H1 (cell line): Measurements from ENCODE around the gene WDR3. TPM values are rescaled to one million over a fixed set of nuclear protein-coding genes. Genes with fewer than 3 reads are reported as not detected.

Experiments used
- RBBP5 ChIP-seq: IDR thresholded peaks from 2 replicates; pipeline ENCODE4 v1.7.1; 2012; ENCODE audit warnings: low read depth, mild to moderate bottlenecking, inconsistent platforms, low read length, moderate library complexity, borderline replicate concordance
- YY1 ChIP-seq: IDR thresholded peaks from 2 replicates; pipeline ENCODE4 v1.6.1; 2011; ENCODE audit warnings: low read depth, mild to moderate bottlenecking, low read length
- polyA plus RNA-seq, 7 experiments: library from polyadenylated mRNA; depleted of rRNA in 3 of 7; stranded (reverse) in 5 of 7; unstranded in 2 of 7; fragments of >200 nt in 5 of 7; fragments of 200-250 nt in 2 of 7; gene quantifications; 1 replicate in 5 of 7; 2 replicates in 1 of 7; 4 replicates in 1 of 7; pipeline versions ENCODE4 v1.2.1 to v1.2.3, GENCODE V29; 2011 to 2013; ENCODE audit warnings: missing spikeins in 2 of 7, mixed read lengths in 2 of 7
- total RNA-seq: library from RNA; stranded (reverse); fragmentation: NEBNext Ultra II Directional; extraction: Animal tissue kit (Norgen Biotek cat#: 25700); gene quantifications from 2 replicates; pipeline ENCODE4 v1.2.1, GENCODE V29; 2021
- TF ChIP-seq, protein P1 (sequence below): fragments of 300-600 bp; sonication (generic); IDR thresholded peaks from 2 replicates; pipeline ENCODE4 v1.7.1; 2012; ENCODE audit warnings: low read length, moderate library complexity, mild to moderate bottlenecking, inconsistent platforms; ENCODE audit not compliant: insufficient replicate concordance

Gene WDR3
- total and polyA plus RNA-seq, 2 of the 8 experiments (the other 6 are each of a cell fraction or from before 2014, with no cell fraction given) = 18.2 to 67.9 TPM

DNA sequence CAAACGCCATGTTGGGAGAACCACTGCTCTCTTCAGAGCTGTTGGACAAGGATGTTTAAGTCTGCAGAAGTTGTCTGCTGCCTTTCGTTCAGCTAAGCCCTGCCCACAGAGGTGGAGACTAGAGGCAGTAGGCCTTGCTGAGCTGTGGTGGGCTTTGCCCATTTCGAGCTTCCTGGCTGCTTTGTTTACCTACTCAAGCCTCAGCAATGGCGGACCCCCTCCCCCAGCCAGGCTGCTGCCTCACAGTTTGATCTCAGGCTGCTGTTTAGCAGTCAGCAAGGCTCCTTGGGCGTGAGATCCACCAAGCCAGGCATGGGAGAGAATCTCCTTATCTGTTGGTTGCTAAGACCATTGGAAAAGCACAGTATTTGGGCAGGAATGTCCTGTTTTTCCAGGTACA lies 74.8 kb downstream of the WDR3 start (continued):
- TF ChIP-seq, protein P1, sequence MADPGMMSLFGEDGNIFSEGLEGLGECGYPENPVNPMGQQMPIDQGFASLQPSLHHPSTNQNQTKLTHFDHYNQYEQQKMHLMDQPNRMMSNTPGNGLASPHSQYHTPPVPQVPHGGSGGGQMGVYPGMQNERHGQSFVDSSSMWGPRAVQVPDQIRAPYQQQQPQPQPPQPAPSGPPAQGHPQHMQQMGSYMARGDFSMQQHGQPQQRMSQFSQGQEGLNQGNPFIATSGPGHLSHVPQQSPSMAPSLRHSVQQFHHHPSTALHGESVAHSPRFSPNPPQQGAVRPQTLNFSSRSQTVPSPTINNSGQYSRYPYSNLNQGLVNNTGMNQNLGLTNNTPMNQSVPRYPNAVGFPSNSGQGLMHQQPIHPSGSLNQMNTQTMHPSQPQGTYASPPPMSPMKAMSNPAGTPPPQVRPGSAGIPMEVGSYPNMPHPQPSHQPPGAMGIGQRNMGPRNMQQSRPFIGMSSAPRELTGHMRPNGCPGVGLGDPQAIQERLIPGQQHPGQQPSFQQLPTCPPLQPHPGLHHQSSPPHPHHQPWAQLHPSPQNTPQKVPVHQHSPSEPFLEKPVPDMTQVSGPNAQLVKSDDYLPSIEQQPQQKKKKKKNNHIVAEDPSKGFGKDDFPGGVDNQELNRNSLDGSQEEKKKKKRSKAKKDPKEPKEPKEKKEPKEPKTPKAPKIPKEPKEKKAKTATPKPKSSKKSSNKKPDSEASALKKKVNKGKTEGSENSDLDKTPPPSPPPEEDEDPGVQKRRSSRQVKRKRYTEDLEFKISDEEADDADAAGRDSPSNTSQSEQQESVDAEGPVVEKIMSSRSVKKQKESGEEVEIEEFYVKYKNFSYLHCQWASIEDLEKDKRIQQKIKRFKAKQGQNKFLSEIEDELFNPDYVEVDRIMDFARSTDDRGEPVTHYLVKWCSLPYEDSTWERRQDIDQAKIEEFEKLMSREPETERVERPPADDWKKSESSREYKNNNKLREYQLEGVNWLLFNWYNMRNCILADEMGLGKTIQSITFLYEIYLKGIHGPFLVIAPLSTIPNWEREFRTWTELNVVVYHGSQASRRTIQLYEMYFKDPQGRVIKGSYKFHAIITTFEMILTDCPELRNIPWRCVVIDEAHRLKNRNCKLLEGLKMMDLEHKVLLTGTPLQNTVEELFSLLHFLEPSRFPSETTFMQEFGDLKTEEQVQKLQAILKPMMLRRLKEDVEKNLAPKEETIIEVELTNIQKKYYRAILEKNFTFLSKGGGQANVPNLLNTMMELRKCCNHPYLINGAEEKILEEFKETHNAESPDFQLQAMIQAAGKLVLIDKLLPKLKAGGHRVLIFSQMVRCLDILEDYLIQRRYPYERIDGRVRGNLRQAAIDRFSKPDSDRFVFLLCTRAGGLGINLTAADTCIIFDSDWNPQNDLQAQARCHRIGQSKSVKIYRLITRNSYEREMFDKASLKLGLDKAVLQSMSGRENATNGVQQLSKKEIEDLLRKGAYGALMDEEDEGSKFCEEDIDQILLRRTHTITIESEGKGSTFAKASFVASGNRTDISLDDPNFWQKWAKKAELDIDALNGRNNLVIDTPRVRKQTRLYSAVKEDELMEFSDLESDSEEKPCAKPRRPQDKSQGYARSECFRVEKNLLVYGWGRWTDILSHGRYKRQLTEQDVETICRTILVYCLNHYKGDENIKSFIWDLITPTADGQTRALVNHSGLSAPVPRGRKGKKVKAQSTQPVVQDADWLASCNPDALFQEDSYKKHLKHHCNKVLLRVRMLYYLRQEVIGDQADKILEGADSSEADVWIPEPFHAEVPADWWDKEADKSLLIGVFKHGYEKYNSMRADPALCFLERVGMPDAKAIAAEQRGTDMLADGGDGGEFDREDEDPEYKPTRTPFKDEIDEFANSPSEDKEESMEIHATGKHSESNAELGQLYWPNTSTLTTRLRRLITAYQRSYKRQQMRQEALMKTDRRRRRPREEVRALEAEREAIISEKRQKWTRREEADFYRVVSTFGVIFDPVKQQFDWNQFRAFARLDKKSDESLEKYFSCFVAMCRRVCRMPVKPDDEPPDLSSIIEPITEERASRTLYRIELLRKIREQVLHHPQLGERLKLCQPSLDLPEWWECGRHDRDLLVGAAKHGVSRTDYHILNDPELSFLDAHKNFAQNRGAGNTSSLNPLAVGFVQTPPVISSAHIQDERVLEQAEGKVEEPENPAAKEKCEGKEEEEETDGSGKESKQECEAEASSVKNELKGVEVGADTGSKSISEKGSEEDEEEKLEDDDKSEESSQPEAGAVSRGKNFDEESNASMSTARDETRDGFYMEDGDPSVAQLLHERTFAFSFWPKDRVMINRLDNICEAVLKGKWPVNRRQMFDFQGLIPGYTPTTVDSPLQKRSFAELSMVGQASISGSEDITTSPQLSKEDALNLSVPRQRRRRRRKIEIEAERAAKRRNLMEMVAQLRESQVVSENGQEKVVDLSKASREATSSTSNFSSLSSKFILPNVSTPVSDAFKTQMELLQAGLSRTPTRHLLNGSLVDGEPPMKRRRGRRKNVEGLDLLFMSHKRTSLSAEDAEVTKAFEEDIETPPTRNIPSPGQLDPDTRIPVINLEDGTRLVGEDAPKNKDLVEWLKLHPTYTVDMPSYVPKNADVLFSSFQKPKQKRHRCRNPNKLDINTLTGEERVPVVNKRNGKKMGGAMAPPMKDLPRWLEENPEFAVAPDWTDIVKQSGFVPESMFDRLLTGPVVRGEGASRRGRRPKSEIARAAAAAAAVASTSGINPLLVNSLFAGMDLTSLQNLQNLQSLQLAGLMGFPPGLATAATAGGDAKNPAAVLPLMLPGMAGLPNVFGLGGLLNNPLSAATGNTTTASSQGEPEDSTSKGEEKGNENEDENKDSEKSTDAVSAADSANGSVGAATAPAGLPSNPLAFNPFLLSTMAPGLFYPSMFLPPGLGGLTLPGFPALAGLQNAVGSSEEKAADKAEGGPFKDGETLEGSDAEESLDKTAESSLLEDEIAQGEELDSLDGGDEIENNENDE = no peak
- TF ChIP-seq YY1 (no peak), RBBP5 (no peak)
- TF ChIP-seq, all 59 proteins: peak for 0
